LNCaP clone FGC (cell line): ENCODE measurements around the gene LY9.

Experiments used
- DNase-seq: peaks from one replicate; pipeline ENCODE4 v3.0.0-alpha.2; 2011; ENCODE audit warnings: low read depth
- H3K4me3 ChIP-seq: 2 replicates; pipeline ENCODE4 v1.5.1; 2011; ENCODE audit warnings: mild to moderate bottlenecking, low read depth, low read length, control low read depth
- CTCF ChIP-seq: IDR thresholded peaks from 2 replicates; pipeline ENCODE4 v1.5.1; 2012; ENCODE audit warnings: mild to moderate bottlenecking; ENCODE audit not compliant: control insufficient read depth, insufficient read depth; ENCODE audit errors: extremely low read depth

The LY9 gene

GRCh38 chr1:160794376-160794775 lies 1.6 kb upstream of the LY9 start:
- TF ChIP-seq CTCF: no peak
- no peak overlapping the region for H3K4me3 ChIP-seq
- DNase-seq: no peak

GRCh38 chr1:160797271-160797709 lies 1.3 kb downstream of the LY9 start:
- H3K4me3 ChIP-seq: no peak overlapping the region
- TF ChIP-seq CTCF: no peak
- DNase-seq: no peak

GRCh38 chr1:160797861-160798273 lies 1.9 kb downstream of the LY9 start:
- DNase-seq: no peak
- no peak overlapping the region for H3K4me3 ChIP-seq
- TF ChIP-seq CTCF: no peak

GRCh38 chr1:160798439-160798838 lies 2.5 kb downstream of the LY9 start:
- no peak overlapping the region for H3K4me3 ChIP-seq
- no peak for TF ChIP-seq CTCF
- DNase-seq: no peak

- no peak for TF ChIP-seq CTCF
- no peak overlapping the region for H3K4me3 ChIP-seq
- no peak for DNase-seq
Measured at GRCh38 chr1:160799641-160800040, 3.7 kb downstream of the LY9 start.

- H3K4me3 ChIP-seq: no peak overlapping the region
- TF ChIP-seq CTCF: no peak
- DNase-seq: no peak
Measured at GRCh38 chr1:160800142-160800541, 4.2 kb downstream of the LY9 start.

- no peak for TF ChIP-seq CTCF
- DNase-seq: no peak
- no peak overlapping the region for H3K4me3 ChIP-seq
Measured at GRCh38 chr1:160800645-160801408, 4.9 kb downstream of the LY9 start.
